ENCODE measurements around the gene GTF2IRD1.
"Not testable (repeated sequence)": the region's sequence is repeated elsewhere in the genome, so short reads cannot be mapped to it uniquely, and the experiment has no call there.

The GTF2IRD1 gene

DNA sequence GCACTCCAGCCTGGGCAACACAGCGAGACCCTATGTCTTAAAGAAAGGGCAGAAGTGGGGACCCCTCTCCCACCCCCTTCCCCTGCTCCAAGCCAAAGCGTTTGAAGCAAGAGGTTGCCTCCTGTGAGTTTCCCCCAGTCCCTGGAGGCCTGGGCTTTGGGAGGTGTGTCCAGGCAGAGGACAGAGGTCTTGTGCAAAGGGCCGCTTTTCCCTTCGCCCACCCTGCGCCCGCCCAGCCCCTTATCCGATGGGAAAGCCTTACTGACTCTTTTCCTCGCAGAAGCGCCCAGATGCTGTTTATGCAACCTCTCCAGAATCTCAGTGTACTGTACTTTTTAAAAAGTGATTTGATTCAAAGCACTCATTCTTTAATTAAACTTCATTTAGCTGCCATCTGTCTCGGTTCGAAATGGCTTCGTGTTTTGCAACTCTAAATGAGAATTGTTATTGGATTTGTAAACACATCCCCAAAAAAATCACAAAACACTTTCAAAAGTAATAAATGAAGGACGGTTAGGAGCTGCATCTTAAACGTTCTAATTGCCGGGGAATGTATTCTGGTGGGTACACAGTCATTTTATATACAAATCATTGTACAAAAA lies 153.3 kb downstream of the GTF2IRD1 start:
- DNase-seq, result no peak

DNA sequence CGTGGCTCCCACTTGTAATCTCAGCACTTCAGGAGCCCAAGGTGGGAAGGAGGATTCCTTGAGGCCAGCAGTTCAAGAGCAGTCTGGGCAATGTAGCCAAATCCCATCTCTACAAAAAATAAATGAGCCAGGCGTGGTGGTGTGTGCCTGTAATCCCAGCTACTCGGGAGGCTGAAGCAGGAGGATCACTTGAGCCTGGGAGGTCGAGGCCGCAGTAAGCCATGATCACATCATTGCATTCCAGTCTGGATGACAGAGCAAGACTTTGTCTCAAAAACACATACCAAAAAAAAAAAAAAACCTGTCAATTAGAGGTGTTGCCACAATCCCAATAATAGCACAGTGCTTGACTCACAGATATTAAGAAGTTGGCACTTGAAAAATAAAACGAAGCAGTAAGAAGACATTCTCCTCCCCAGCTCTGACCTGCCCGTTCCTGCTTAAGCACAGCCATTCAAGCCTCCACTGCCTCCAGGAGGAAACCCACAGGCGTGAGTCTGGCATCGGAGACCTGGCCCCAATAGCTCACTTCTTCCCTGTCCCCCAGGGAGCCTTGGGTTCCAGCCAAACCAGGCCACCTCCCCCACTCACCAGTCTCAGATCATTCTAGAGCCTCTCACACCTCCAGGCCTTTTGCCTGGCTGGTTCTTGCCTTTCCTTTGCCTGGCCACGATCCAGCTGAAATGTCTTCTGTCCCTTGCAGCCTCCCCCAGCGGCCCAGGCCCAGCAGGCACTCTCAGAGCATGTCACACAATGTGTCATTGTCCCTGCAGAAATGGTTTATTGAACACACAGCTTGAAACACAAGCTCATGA lies 158.5 kb downstream of the GTF2IRD1 start:
- no peak for DNase-seq

DNA sequence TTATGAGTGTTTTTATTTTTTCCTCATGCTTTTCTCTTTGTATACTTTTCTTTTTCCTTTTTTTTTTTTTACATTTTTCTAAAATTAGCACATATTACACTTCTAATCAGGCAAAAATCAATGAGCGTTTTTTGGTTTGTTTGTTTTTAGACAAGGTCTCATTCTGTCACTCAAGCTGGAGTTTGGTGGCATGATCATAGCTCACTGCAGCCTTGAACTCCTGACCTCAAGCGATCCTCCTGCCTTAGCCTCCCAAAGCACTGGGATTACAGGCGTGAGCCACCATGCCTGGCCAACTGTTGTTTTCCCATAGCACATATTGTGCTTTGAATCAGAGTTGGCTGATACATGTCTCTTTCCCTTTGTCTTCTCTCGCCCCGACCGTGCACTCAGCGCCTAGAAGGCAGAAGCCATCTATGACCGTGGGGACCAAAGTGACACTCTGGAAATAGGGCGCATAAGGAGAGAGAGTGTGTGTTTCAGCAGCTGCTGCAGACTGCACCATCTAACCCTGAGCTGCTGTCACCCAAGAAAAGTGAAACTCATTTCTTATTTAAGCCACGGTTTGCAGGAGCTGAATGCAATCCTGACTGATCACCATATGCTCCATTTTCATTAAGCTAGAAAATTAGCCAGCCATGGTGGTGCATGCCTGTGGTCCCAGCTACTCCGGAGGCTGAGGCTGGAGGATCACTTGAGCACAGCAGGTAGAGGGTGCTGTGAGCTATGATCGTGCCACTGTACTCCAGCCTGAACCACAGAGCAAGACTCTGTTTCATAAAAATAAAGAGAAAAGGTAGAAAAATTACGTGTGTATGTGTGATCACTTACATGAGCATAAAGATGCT lies 162.5 kb downstream of the GTF2IRD1 start:
- DNase-seq, result no peak

DNA sequence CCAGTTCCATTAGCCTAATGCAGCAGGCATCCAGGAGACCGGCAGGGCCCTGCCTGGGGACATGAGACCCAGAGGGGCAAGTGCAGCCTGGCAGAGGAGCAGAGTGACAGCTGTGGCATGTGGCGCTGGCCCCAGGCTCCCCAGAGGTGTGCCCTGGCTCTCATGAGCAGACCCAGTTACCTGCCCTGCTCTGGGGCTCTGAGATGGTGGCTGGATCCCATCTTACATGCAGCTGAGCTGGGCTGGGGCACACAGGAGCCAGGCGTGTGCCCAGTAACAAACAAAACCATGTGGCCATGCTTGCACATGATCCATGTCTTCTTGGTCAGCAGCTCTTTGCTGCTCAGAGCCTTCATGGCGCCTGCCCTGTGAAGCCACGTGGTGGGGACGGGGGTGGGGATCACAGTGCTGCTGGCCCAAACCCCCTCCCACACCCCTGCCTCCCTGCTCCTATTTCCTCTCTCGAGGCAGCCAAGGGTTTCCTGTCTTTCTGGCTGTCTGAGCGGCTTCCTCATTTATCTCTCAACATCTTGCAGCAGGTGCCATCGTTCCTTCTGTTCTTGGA lies 163.6 kb downstream of the GTF2IRD1 start:
- no peak for DNase-seq

GRCh38 chr7:74619235-74619860 lies 165.6 kb downstream of the GTF2IRD1 start:
- DNase-seq, result no peak

GRCh38 chr7:74622228-74622749 lies 168.6 kb downstream of the GTF2IRD1 start:
- no peak for DNase-seq

DNA sequence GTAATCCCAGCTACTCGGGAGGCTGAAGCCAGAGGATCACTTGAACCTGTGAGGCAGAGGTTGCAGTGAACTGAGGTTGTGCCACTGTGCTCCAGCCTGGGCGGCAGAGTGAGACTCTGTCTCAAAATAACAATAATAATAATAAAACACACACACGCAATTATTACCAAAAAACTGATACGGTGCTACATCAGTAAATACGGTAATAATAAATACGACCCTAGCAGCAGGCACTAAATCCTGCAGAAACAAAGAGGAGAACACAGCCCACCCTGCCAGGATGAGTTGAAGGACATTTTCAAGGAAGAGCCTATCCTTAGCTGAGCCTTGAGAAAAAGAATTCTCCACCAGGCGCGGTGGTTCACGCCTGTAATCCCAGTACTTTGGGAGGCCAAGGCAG lies 169.4 kb downstream of the GTF2IRD1 start:
- DNase-seq, result no peak

GRCh38 chr7:74625446-74625845 lies 171.7 kb downstream of the GTF2IRD1 start:
- no peak for DNase-seq

DNA sequence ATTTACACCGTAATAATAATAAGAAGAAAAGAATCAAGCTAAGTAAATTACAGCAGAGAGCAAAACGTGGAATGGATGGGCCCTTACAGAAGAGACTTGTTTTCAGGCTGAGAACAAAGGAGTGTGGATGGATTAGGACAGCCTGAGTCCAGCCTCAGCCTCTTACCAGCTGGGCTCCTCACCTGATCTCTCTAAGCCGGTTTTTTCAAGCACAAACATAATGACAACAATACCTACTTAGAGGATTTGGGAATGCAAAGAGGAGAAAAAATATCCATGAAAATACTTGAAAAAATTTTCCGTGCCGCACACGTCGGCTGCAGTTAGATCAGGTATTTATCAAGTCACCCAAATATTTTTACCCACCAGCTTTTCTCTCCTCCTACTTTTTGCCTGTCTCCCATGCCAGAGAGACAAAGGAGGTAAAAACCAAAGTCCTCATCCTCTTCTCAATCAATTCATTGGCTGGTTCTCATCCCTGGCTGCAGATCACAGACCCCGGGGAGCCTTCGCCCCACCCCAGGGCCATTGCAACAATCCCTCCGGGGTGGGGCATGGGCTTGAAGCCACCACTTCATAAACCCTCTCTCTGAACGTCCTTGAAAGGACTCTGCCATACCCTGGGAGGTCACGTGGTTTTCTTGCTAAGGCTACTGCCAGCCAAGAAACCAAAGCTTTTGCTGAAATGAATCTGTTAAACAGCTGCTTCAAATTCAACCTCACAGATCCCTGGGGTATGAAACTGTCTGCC lies 174.1 kb downstream of the GTF2IRD1 start:
- DNase-seq, result no peak

DNA sequence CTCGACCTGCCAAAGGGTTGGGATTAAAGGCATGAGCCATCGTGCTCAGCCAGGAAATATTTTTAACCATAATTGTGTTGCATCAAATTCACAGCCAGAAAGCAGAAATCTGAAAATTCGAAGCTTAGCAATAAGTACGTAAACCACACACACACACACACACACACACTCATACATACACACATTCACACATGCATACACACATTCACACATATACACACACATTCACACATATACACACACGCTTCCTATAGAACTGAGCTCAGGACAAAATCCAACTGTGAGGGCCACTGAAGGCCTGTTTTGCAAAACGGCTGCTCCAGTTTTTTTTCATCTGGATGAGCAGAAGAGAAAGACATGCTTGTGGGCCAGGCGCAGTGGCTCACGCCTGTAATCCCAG lies 178.8 kb downstream of the GTF2IRD1 start:
- DNase-seq, result no peak

DNA sequence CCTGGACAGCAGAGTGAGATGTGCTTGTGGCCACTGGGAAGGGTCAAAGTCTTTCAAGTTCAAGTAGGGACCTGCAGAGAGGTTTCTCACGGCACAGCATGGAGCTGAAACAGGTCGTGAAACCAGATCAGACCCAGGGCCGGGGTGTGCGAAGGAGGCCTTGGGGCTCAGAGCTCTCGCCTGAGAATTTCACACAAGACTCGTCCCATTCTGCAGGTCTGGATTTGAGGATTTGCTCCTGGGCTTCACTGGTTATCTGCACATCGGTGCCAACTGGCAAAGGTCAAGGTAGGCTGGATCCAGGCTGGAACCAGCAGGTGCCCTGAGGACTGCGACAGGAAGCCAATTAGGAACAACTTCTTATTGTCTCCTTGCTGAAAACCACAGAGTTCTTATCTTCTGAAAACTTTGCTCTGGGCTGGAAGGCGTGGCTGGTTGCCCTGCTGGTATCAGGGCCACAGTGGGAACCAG lies 179.8 kb downstream of the GTF2IRD1 start:
- no peak for DNase-seq

GRCh38 chr7:74637745-74638144 lies 184.0 kb downstream of the GTF2IRD1 start:
- no peak for DNase-seq

DNA sequence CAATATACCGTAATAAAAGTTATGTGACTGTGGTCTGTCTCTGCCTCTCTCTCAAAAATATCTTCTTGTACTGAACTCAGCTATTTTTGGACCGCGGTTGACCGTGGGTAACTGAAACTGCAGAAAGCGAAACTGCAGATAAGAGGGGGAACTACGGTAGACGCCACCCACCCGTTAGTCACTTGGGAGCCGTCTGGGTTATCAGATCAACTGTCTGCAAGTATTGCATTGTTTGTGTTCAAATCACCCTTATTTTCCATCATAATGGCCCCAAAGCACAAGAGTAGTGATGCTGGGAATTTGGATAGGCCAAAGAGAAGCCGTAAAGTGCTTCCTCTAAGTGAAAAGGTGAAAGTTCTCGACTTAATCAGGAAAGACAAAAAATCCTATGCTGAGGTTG lies 196.3 kb downstream of the GTF2IRD1 start:
- not testable (repeated sequence) for DNase-seq

DNA sequence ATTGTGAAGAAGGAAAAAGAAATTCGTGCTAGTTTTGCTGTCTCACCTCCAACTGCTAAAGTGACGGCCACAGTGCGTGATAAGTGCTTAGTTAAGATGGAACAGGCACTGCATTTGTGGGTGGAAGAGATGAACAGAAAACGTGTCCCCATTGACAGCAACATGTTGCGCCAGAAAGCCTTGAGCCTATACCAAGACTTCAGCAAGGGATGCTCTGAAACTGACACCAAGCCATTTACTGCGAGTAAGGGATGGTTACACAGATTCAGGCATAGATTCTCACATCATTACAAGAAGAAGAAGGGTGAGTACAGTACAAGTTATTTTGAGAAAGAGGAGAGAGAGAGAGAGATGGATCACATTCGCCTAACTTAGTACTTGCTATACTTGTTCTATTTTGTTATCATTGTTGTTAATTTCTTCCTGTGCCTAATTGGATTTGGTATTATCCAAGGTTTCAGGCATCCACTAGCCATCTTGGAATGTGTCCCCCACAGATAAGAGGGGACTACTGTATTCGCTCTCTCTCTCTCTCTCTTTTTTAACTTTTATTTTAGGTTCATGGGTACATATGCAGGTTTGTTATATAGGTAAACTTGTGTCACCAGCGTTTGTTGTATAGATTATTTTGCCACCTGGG lies 196.9 kb downstream of the GTF2IRD1 start:
- not testable (repeated sequence) for DNase-seq

GRCh38 chr7:74651133-74651504 lies 197.4 kb downstream of the GTF2IRD1 start:
- DNase-seq, result not testable (repeated sequence)
